ENCODE measurements around the gene ATG2A.
A peak's percentile ranks its signal among the peaks of the same experiment; 100 is the strongest.
"Not testable (repeated sequence)": the region's sequence is repeated elsewhere in the genome, so short reads cannot be mapped to it uniquely, and the experiment has no call there.

The ATG2A gene

GRCh38 chr11:64849598-64850356 lies 67.2 kb downstream of the ATG2A start:
- in situ Hi-C loops (cut with MboI; ENCODE audit: low sequenced_read_pairs), result loop anchor here (5.0 to 10.0 kb wide), 2 partner anchors 43 to 265 kb away; partner anchors contain the start of genes TM7SF2 and ZNHIT2
- Histone ChIP-seq H3K9me3 (no peaks in the 10 kb centered on the region), H3K4me1 (no peaks in the 10 kb centered on the region), H3K4me3 (no peak overlapping the region), H3K36me3 (replicated peaks) (peaks cover 3% of the 10 kb centered on the region; the same call in 1 of the 2 replicates), H3K27me3 (ENCODE audit: low read depth) (no peaks in the 10 kb centered on the region)
- no peak for DNase-seq (ENCODE audit: low spot score in 2 of 2)

- peaks cover 2% of the 10 kb centered on the region for H3K4me1 ChIP-seq
- peak in 1 of 2 experiments; percentile 42 for DNase-seq (ENCODE audit: low spot score in 2 of 2)
- H3K4me3 ChIP-seq, result no peak overlapping the region
- in situ Hi-C loops (cut with MboI; ENCODE audit: low sequenced_read_pairs), result loop anchor here (5.0 to 10.0 kb wide), 2 partner anchors 43 to 266 kb away; partner anchors contain the start of genes TM7SF2 and ZNHIT2
- H3K27me3 ChIP-seq (ENCODE audit: low read depth), result no peaks in the 10 kb centered on the region
- no peaks in the 10 kb centered on the region for H3K36me3 ChIP-seq (replicated peaks)
- no peaks in the 10 kb centered on the region for H3K9me3 ChIP-seq
Measured at GRCh38 chr11:64848826-64849597, 68.0 kb downstream of the ATG2A start.

- H3K27me3 ChIP-seq (ENCODE audit: low read depth), result no peaks in the 10 kb centered on the region
- peaks cover 9% of the 10 kb centered on the region for H3K4me1 ChIP-seq
- no peak overlapping the region for H3K4me3 ChIP-seq
- in situ Hi-C loops (cut with MboI; ENCODE audit: low sequenced_read_pairs), result loop anchor here (5.0 to 10.0 kb wide), 2 partner anchors 44 to 266 kb away; partner anchors contain the start of genes TM7SF2 and ZNHIT2
- no peaks in the 10 kb centered on the region for H3K9me3 ChIP-seq
- DNase-seq (ENCODE audit: low spot score in 2 of 2), result no peak
- no peaks in the 10 kb centered on the region for H3K36me3 ChIP-seq (replicated peaks)
Measured at GRCh38 chr11:64848214-64848825, 68.7 kb downstream of the ATG2A start.

GRCh38 chr11:64846998-64847666 lies 69.9 kb downstream of the ATG2A start:
- Histone ChIP-seq H3K27me3 (ENCODE audit: low read depth) (no peaks in the 10 kb centered on the region), H3K4me1 (peaks cover 15% of the 10 kb centered on the region), H3K9me3 (no peaks in the 10 kb centered on the region), H3K4me3 (no peak overlapping the region), H3K36me3 (replicated peaks) (no peaks in the 10 kb centered on the region)
- in situ Hi-C loops (cut with MboI; ENCODE audit: low sequenced_read_pairs), result loop anchor here (5.0 to 10.0 kb wide), 2 partner anchors 45 to 268 kb away; partner anchors contain the start of genes TM7SF2 and ZNHIT2
- peak; percentile 82 to 98 for DNase-seq (ENCODE audit: low spot score in 2 of 2)

- H3K4me1 ChIP-seq, result peaks cover 15% of the 10 kb centered on the region
- H3K36me3 ChIP-seq (replicated peaks); DNase-seq (ENCODE audit: low spot score in 2 of 2); H3K27me3 ChIP-seq (ENCODE audit: low read depth); H3K9me3 ChIP-seq; H3K4me3 ChIP-seq: not testable (repeated sequence)
- in situ Hi-C loops (cut with MboI; ENCODE audit: low sequenced_read_pairs), result loop anchor here (5.0 to 10.0 kb wide), 2 partner anchors 47 to 269 kb away; partner anchors contain the start of genes TM7SF2 and ZNHIT2
Measured at GRCh38 chr11:64845776-64846129, 71.3 kb downstream of the ATG2A start.

GRCh38 chr11:64845129-64845775 lies 71.8 kb downstream of the ATG2A start:
- DNase-seq (ENCODE audit: low spot score in 2 of 2), result no peak
- Histone ChIP-seq H3K4me3 (peak overlapping the region; percentile 50), H3K27me3 (ENCODE audit: low read depth) (no peaks in the 10 kb centered on the region), H3K4me1 (peaks cover 15% of the 10 kb centered on the region), H3K36me3 (replicated peaks) (no peaks in the 10 kb centered on the region), H3K9me3 (no peaks in the 10 kb centered on the region)
- in situ Hi-C loops (cut with MboI; ENCODE audit: low sequenced_read_pairs), result loop anchor here (5.0 to 10.0 kb wide), 2 partner anchors 47 to 270 kb away; partner anchors contain the start of genes TM7SF2 and ZNHIT2

All from HAP-1 (cell line).